Caco-2 (cell line): ENCODE data around the gene PTGER2. TPM values are rescaled to one million over a fixed set of nuclear protein-coding genes. Genes with fewer than 3 reads are reported as not detected.

Experiments
- BruUV-seq: library from RNA; stranded (reverse); fragments of 400-500 nt; replicated peaks from 2 replicates; lab custom pipeline; 2021; lab: Mats Ljungman, UMichigan
- CTCF ChIA-PET: fragments of 300-600 bp; sonication (Branson Sonifier 250); formaldehyde crosslinking; loops from one replicate; lab custom pipeline; 2022; ENCODE audit warnings: antibody characterized with exemption; lab: Charles Lee
- POLR2A ChIA-PET: fragments of 300-600 bp; sonication (Branson Sonifier 250); formaldehyde crosslinking; loops from one replicate; lab custom pipeline; 2022; ENCODE audit warnings: antibody characterized with exemption; lab: Charles Lee
- DNase-seq, 2 experiments: peaks; one replicate each; pipeline versions ENCODE4 v3.0.0 to v3.0.0-alpha.2; 2020 to 2022
- H3K27me3 ChIP-seq: replicated peaks from 2 replicates; pipeline ENCODE4 v1.6.0; 2011; ENCODE audit warnings: low read length; ENCODE audit not compliant: control insufficient read depth, insufficient read depth
- H3K36me3 ChIP-seq: 2 replicates; pipeline ENCODE4 v1.5.1; 2011; ENCODE audit warnings: low read length; ENCODE audit not compliant: control insufficient read depth, insufficient read depth
- H3K4me1 ChIP-seq: fragments of 250-450 bp; sonication (Bioruptor Pico); 2 replicates; pipeline ENCODE4 v1.5.1; 2020; ENCODE audit warnings: mild to moderate bottlenecking
- H3K4me3 ChIP-seq: 2 replicates; pipeline ENCODE4 v1.5.1; 2011; ENCODE audit warnings: low read depth, mild to moderate bottlenecking, control low read depth, low read length
- H3K9me3 ChIP-seq: fragments of 250-450 bp; sonication (Bioruptor Pico); 2 replicates; pipeline ENCODE4 v1.5.1; 2020; ENCODE audit warnings: mild to moderate bottlenecking, moderate library complexity
- H3K27ac Mint-ChIP-seq: one replicate; pipeline ENCODE4 v1.8.0; 2022; ENCODE audit warnings: mixed read lengths; ENCODE audit not compliant: unreplicated experiment
- H3K27me3 Mint-ChIP-seq: one replicate; pipeline ENCODE4 v1.8.0; 2022; ENCODE audit warnings: mixed read lengths; ENCODE audit not compliant: insufficient read depth, unreplicated experiment
- H3K36me3 Mint-ChIP-seq: one replicate; pipeline ENCODE4 v1.8.0; 2022; ENCODE audit warnings: mild to moderate bottlenecking, mixed read lengths; ENCODE audit not compliant: insufficient read depth, unreplicated experiment
- H3K4me1 Mint-ChIP-seq: one replicate; pipeline ENCODE4 v1.8.0; 2022; ENCODE audit warnings: low read depth, mixed read lengths; ENCODE audit not compliant: unreplicated experiment
- H3K4me3 Mint-ChIP-seq: one replicate; pipeline ENCODE4 v1.8.0; 2022; ENCODE audit warnings: mild to moderate bottlenecking, moderate library complexity, mixed read lengths; ENCODE audit not compliant: unreplicated experiment
- H3K9me3 Mint-ChIP-seq: one replicate; pipeline ENCODE4 v1.8.0; 2022; ENCODE audit warnings: mixed read lengths; ENCODE audit not compliant: unreplicated experiment
- CTCF ChIP-seq, 2 experiments: fragments of 200-600 bp in 1 of 2; IDR thresholded peaks; 1 replicate in 1 of 2; 2 replicates in 1 of 2; pipeline versions ENCODE4 v1.5.1 to v1.8.0; 2011 to 2022; ENCODE audit warnings: antibody characterized with exemption in 1 of 2, control low read depth in 1 of 2, inconsistent platforms in 1 of 2, low read depth in 1 of 2, low read length in 1 of 2, mild to moderate bottlenecking in 1 of 2, moderate library complexity in 1 of 2; ENCODE audit not compliant: insufficient read depth in 1 of 2, severe bottlenecking in 1 of 2, unreplicated experiment in 1 of 2
- intact Hi-C: fragments of 100-400 bp; cut with micrococcal nuclease; formaldehyde crosslinking; loops from one replicate; pipeline ENCODE4 v1.10.0; 2022; ENCODE audit not compliant: unreplicated experiment
- total RNA-seq: library from RNA; stranded (reverse); gene quantifications from 2 replicates; pipeline ENCODE4 v1.2.3, GENCODE V29; 2022

PTGER2 gene
- total RNA-seq, 1 experiment from 2014 or later: 0.27 TPM

GRCh38 chr14:52336241-52336640, 22.1 kb downstream of the PTGER2 start:
- Mint-ChIP-seq H3K9me3 (no peaks in the 10 kb centered on the region), H3K4me1 (no peaks in the 10 kb centered on the region), H3K4me3 (no peak overlapping the region), H3K36me3 (no peaks in the 10 kb centered on the region), H3K27me3 (peaks cover 8% of the 10 kb centered on the region), H3K27ac (no peak overlapping the region)
- ChIA-PET POLR2A (no interaction called here), CTCF (no interaction called here)
- Histone ChIP-seq H3K9me3 (no peaks in the 10 kb centered on the region), H3K4me1 (no peaks in the 10 kb centered on the region), H3K36me3 (no peaks in the 10 kb centered on the region), H3K27me3 (no peaks in the 10 kb centered on the region), H3K4me3 (no peak overlapping the region)
- TF ChIP-seq CTCF (IDR thresholded peaks at IDR 0.05; ENCODE audit: insufficient read depth in 1 of 2, low read depth in 1 of 2, low read length in 1 of 2, severe bottlenecking in 1 of 2, unreplicated experiment in 1 of 2): no peak
- DNase-seq: no peak
- no TSS peak for BruUV-seq
- intact Hi-C loops: no loop called here

- no peak for DNase-seq
- POLR2A ChIA-PET: no interaction called here
- Mint-ChIP-seq H3K27me3 (peaks cover 8% of the 10 kb centered on the region), H3K9me3 (no peaks in the 10 kb centered on the region), H3K4me1 (no peaks in the 10 kb centered on the region), H3K4me3 (no peak overlapping the region), H3K36me3 (no peaks in the 10 kb centered on the region), H3K27ac (no peak overlapping the region)
- no TSS peak for BruUV-seq
- intact Hi-C loops: no loop called here
- no peaks in the 10 kb centered on the region for H3K9me3 ChIP-seq
- H3K4me3 ChIP-seq: no peak overlapping the region
- CTCF ChIA-PET: no interaction called here
- H3K4me1 ChIP-seq: no peaks in the 10 kb centered on the region
- TF ChIP-seq CTCF (IDR thresholded peaks at IDR 0.05; ENCODE audit: insufficient read depth in 1 of 2, low read depth in 1 of 2, low read length in 1 of 2, severe bottlenecking in 1 of 2, unreplicated experiment in 1 of 2): no peak
- no peaks in the 10 kb centered on the region for H3K27me3 ChIP-seq
- H3K36me3 ChIP-seq: no peaks in the 10 kb centered on the region
These were observed 24.1 kb downstream of the PTGER2 start for GRCh38 chr14:52338051-52338681.

- intact Hi-C loops: no loop called here
- no peak for DNase-seq
- BruUV-seq: no TSS peak
- Mint-ChIP-seq H3K36me3 (no peaks in the 10 kb centered on the region), H3K4me1 (no peaks in the 10 kb centered on the region), H3K27ac (no peak overlapping the region), H3K9me3 (no peaks in the 10 kb centered on the region), H3K27me3 (peaks cover 5% of the 10 kb centered on the region), H3K4me3 (no peak overlapping the region)
- no peaks in the 10 kb centered on the region for H3K36me3 ChIP-seq
- CTCF ChIA-PET: no interaction called here
- no peaks in the 10 kb centered on the region for H3K4me1 ChIP-seq
- no peaks in the 10 kb centered on the region for H3K27me3 ChIP-seq
- POLR2A ChIA-PET: no interaction called here
- no peak overlapping the region for H3K4me3 ChIP-seq
- no peak for TF ChIP-seq CTCF (IDR thresholded peaks at IDR 0.05; ENCODE audit: insufficient read depth in 1 of 2, low read depth in 1 of 2, low read length in 1 of 2, severe bottlenecking in 1 of 2, unreplicated experiment in 1 of 2)
- H3K9me3 ChIP-seq: no peaks in the 10 kb centered on the region
These were observed 25.1 kb downstream of the PTGER2 start for GRCh38 chr14:52339262-52339661.
